ENCODE data around the gene F5. TPM values are rescaled to one million over a fixed set of nuclear protein-coding genes. Genes with fewer than 3 reads are reported as not detected.

F5 gene
- total and polyA plus RNA-seq, 2 of the 13 experiments (the other 11 are each of a cell fraction or from before 2014, with no cell fraction given), result 38.3 to 64.0 TPM

DNA sequence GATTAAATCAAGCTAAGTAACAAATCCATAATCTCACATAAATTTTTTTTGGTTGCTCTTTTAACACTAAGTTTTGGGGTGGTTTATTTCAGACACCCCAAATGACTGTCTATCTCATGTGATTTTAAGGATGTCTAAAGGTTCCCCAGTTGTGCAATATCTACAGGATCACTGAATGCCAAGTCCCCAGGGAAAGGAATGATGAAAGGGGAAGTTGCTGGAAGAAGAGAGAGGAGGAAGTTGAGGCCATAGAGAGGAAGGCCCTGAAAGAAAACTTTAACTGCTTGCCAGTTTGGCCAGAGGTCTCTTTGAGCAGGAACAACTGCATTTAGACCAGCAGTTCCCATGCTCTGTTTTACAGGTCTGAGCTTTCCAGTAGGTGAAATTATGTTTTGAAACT, 73.1 kb downstream of the F5 start:
- TF ChIP-seq CEBPB (IDR thresholded peaks at IDR 0.05; ENCODE audit: borderline replicate concordance, low read depth, low read length) (peak; percentile 46), ZNF703 (CRISPR knock-in tag; IDR thresholded peaks at IDR 0.05; ENCODE audit: borderline replicate concordance) (no peak)
- Histone ChIP-seq H3K27ac (ENCODE audit: extremely low read length, insufficient read depth, low read length) (no peak overlapping the region), H2AFZ (ENCODE audit: low read length) (no peak overlapping the region), H3K79me2 (ENCODE audit: insufficient read depth, low read length) (no peaks in the 10 kb centered on the region), H3K27me3 (ENCODE audit: control insufficient read depth in 1 of 2, insufficient read depth in 2 of 2, low read length in 2 of 2) (no peaks in the 10 kb centered on the region), H4K20me1 (ENCODE audit: insufficient read depth, low read length) (no peaks in the 10 kb centered on the region), H3K4me2 (ENCODE audit: low read depth, low read length) (no peak overlapping the region), H3K4me3 (replicated peaks in 1 of 3; ENCODE audit: insufficient read depth in 1 of 3, low read depth in 2 of 3, low read length in 3 of 3) (no peak overlapping the region), H3K4me1 (ENCODE audit: insufficient read depth, low read length) (peaks cover 30% of the 10 kb centered on the region), H3K36me3 (replicated peaks in 1 of 2; ENCODE audit: control insufficient read depth in 1 of 2, insufficient read depth in 2 of 2, low read length in 2 of 2) (peaks cover 14 to 48% of the 10 kb centered on the region in 2 experiments), H3K9ac (ENCODE audit: insufficient read depth, low read depth, low read length) (no peak overlapping the region), H3K9me3 (ENCODE audit: low read length) (no peaks in the 10 kb centered on the region)
- CTCF ChIA-PET (ENCODE audit: low intra/inter-chr PET ratio, low total read pairs), result no interaction called here
- intact Hi-C loops (cut with micrococcal nuclease; ENCODE audit: unreplicated experiment), result no loop called here
- DNase-seq (ENCODE audit: low spot score), result no peak
- FAIRE-seq, result no peak
- ATAC-seq, result no peak
- in situ Hi-C loops (cut with HindIII; ENCODE audit: extremely low pct_ligation_motif_present, low pct_unique_long_range_greater_than_20kb), result no loop called here
- POLR2A ChIA-PET, result no interaction called here
- BruUV-seq (replicated peaks), result no TSS peak

DNA sequence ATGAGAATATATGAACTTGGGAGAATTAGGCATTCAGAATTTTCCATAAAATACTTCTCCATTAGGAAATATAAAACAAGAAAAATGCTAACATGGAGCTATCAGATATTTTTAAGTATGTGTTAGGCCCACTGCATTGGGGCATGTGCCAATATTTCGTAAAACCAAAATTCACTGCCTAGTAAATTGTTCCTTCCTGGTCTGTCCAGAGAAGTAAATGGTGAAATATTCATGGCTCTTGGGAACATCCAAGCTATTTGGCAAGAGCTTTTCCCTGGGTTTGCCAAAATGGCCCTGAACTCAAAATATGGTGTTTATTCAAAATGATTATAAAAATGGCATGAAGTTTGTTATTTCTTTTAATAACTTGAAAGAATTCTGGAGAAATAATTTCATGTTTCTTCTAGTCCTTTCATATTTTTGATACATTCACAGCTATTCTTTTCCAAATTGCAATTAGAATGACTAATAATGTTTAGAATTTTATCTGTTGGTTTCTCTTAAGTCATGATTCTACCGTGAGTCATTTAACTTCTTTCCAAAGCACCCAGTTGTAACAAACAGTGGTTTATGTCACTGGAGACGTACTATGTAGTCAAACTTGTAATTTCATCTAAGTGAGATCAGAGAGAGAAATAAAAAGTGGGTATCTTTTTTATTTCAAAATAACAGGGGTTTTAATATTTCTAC, 74.8 kb downstream of the F5 start:
- ChIA-PET CTCF (ENCODE audit: low intra/inter-chr PET ratio, low total read pairs) (no interaction called here), POLR2A (interaction anchor here (1.0 to 3.8 kb wide), 3 partner anchors 12 to 75 kb away, joined by 3 to 33 read pairs (median 5); partner anchors contain the start of genes F5 and SLC19A2)
- WGBS (ENCODE audit: low lambda C conversion rate), result 97% methylated on average over 3 of the region's 3 CpGs
- Histone ChIP-seq H4K20me1 (ENCODE audit: insufficient read depth, low read length) (no peaks in the 10 kb centered on the region), H3K9me3 (ENCODE audit: low read length) (no peaks in the 10 kb centered on the region), H3K4me2 (ENCODE audit: low read depth, low read length) (no peak overlapping the region), H3K9ac (ENCODE audit: insufficient read depth, low read depth, low read length) (no peak overlapping the region), H3K4me1 (ENCODE audit: insufficient read depth, low read length) (peaks cover 48% of the 10 kb centered on the region), H3K27me3 (ENCODE audit: control insufficient read depth in 1 of 2, insufficient read depth in 2 of 2, low read length in 2 of 2) (no peaks in the 10 kb centered on the region), H3K27ac (ENCODE audit: extremely low read length, insufficient read depth, low read length) (no peak overlapping the region), H3K36me3 (replicated peaks in 1 of 2; ENCODE audit: control insufficient read depth in 1 of 2, insufficient read depth in 2 of 2, low read length in 2 of 2) (peaks cover 8 to 34% of the 10 kb centered on the region in 2 experiments), H2AFZ (ENCODE audit: low read length) (no peak overlapping the region), H3K4me3 (replicated peaks in 1 of 3; ENCODE audit: insufficient read depth in 1 of 3, low read depth in 2 of 3, low read length in 3 of 3) (no peak overlapping the region), H3K79me2 (ENCODE audit: insufficient read depth, low read length) (no peaks in the 10 kb centered on the region)
- in situ Hi-C loops (cut with HindIII; ENCODE audit: extremely low pct_ligation_motif_present, low pct_unique_long_range_greater_than_20kb), result no loop called here
- TF ChIP-seq EZH2 (conservative IDR thresholded peaks at IDR 0.05; ENCODE audit: low read depth, low read length) (no peak), HOXA7 (CRISPR knock-in tag; IDR thresholded peaks at IDR 0.05) (no peak), MAFF (IDR thresholded peaks at IDR 0.05; ENCODE audit: low read depth, low read length) (no peak), ZNF431 (CRISPR knock-in tag; IDR thresholded peaks at IDR 0.05; ENCODE audit: borderline replicate concordance, low read depth) (no peak), TCF7L2 (IDR thresholded peaks at IDR 0.05; ENCODE audit: low read depth, low read length) (no peak), RNF2 (conservative IDR thresholded peaks at IDR 0.05; ENCODE audit: low read depth) (no peak), NONO (IDR thresholded peaks at IDR 0.05) (no peak), NONO (CRISPR knock-in tag; conservative IDR thresholded peaks at IDR 0.05) (no peak), GABPB1 (CRISPR knock-in tag; IDR thresholded peaks at IDR 0.05) (no peak)
- intact Hi-C loops (cut with micrococcal nuclease; ENCODE audit: unreplicated experiment), result no loop called here
- FAIRE-seq (no peak), DNase-seq (ENCODE audit: low spot score) (no peak), ATAC-seq (no peak)
- BruUV-seq (replicated peaks), result no TSS peak

Measured in HepG2 (cell line).